Panc1 (cell line): ENCODE results near the gene PANX3. TPM values are rescaled to one million over a fixed set of nuclear protein-coding genes. Genes with fewer than 3 reads are reported as not detected.

Experiments used
- ATAC-seq: fragments of 200-7000 bp; cut with Tn5 transposase; 2 replicates; pipeline ENCODE4 v1.9.1; 2020; ENCODE audit warnings: mild to moderate bottlenecking, moderate library complexity
- BruUV-seq: library from RNA; stranded (reverse); fragments of 400-500 nt; replicated peaks from 2 replicates; lab custom pipeline; 2021; lab: Mats Ljungman, UMichigan
- CTCF ChIA-PET: fragments of 300-600 bp; sonication (Branson Sonifier 250); formaldehyde crosslinking; loops from one replicate; lab custom pipeline; 2022; ENCODE audit warnings: antibody characterized with exemption; lab: Charles Lee
- POLR2A ChIA-PET: fragments of 300-600 bp; sonication (Branson Sonifier 250); formaldehyde crosslinking; loops from one replicate; lab custom pipeline; 2022; ENCODE audit warnings: antibody characterized with exemption; lab: Charles Lee
- DNase-seq: peaks from one replicate; pipeline ENCODE4 v3.0.0-alpha.2; 2010; ENCODE audit warnings: low read depth, low spot score
- H3K27ac ChIP-seq: 2 replicates; pipeline ENCODE4 v1.5.1; 2011; ENCODE audit warnings: mild to moderate bottlenecking, low read length, inconsistent platforms
- H3K27me3 ChIP-seq: fragments of 200-500 bp; sonication (Bioruptor generic); 2 replicates; pipeline ENCODE4 v1.6.0; 2014; ENCODE audit warnings: low read length, inconsistent platforms; ENCODE audit not compliant: control insufficient read depth, insufficient read depth
- H3K36me3 ChIP-seq: fragments of 200-500 bp; sonication (Bioruptor generic); 2 replicates; pipeline ENCODE4 v1.5.1; 2014; ENCODE audit warnings: inconsistent platforms, mild to moderate bottlenecking, low read length, moderate library complexity; ENCODE audit not compliant: control insufficient read depth, insufficient read depth
- H3K4me1 ChIP-seq: 2 replicates; pipeline ENCODE4 v1.5.1; 2011; ENCODE audit warnings: inconsistent platforms, mild to moderate bottlenecking, low read length, moderate library complexity; ENCODE audit not compliant: control insufficient read depth, insufficient read depth
- H3K4me3 ChIP-seq, 2 experiments: 2 replicates each; pipeline ENCODE4 v1.5.1; 2011 to 2012; ENCODE audit warnings: low read depth in 2 of 2, low read length in 2 of 2, mild to moderate bottlenecking in 2 of 2, inconsistent platforms in 1 of 2, moderate library complexity in 1 of 2
- H3K9me3 ChIP-seq: fragments of 200-500 bp; sonication (Bioruptor generic); 2 replicates; pipeline ENCODE4 v1.5.1; 2014; ENCODE audit warnings: low read depth, mild to moderate bottlenecking, inconsistent platforms, low read length, moderate library complexity; ENCODE audit not compliant: control insufficient read depth, insufficient read depth
- CTCF ChIP-seq: fragments of 450-650 bp; IDR thresholded peaks from 2 replicates; pipeline ENCODE4 v1.5.1; 2017; ENCODE audit warnings: mild to moderate bottlenecking
- POLR2AphosphoS5 ChIP-seq: IDR thresholded peaks from 2 replicates; pipeline ENCODE4 v1.6.1; 2012; ENCODE audit warnings: mild to moderate bottlenecking, low read depth, low read length, moderate library complexity
- SIN3A ChIP-seq: IDR thresholded peaks from 2 replicates; pipeline ENCODE4 v1.6.1; 2012; ENCODE audit warnings: low read depth, mild to moderate bottlenecking, low read length, moderate library complexity, borderline replicate concordance; ENCODE audit not compliant: insufficient read depth
- TCF7L2 ChIP-seq: IDR thresholded peaks from 2 replicates; pipeline ENCODE4 v1.6.1; 2011; ENCODE audit warnings: mild to moderate bottlenecking, low read depth, low read length, inconsistent platforms
- in situ Hi-C: cut with HindIII; loops from 2 replicates; pipeline ENCODE4 v1.10.0; 2016; ENCODE audit warnings: low sequenced_read_pairs, low pct_unique_long_range_greater_than_20kb
- intact Hi-C: fragments of 100-400 bp; cut with micrococcal nuclease; formaldehyde crosslinking; loops from one replicate; pipeline ENCODE4 v1.10.0; 2022; ENCODE audit not compliant: unreplicated experiment
- total RNA-seq: library from RNA; stranded (reverse); gene quantifications from one replicate; pipeline ENCODE4 v1.2.1, GENCODE V29; 2021; ENCODE audit not compliant: unreplicated experiment
- TF ChIP-seq, protein P1 (sequence below), 2 experiments: IDR thresholded peaks; 2 replicates each; pipeline ENCODE4 v1.6.1; 2011 to 2012; ENCODE audit warnings: low read depth in 2 of 2, control low read depth in 1 of 2, low read length in 1 of 2, mild to moderate bottlenecking in 1 of 2, moderate library complexity in 1 of 2; ENCODE audit not compliant: insufficient read depth in 1 of 2

Gene PANX3
- total RNA-seq, 1 experiment from 2014 or later = not detected

DNA sequence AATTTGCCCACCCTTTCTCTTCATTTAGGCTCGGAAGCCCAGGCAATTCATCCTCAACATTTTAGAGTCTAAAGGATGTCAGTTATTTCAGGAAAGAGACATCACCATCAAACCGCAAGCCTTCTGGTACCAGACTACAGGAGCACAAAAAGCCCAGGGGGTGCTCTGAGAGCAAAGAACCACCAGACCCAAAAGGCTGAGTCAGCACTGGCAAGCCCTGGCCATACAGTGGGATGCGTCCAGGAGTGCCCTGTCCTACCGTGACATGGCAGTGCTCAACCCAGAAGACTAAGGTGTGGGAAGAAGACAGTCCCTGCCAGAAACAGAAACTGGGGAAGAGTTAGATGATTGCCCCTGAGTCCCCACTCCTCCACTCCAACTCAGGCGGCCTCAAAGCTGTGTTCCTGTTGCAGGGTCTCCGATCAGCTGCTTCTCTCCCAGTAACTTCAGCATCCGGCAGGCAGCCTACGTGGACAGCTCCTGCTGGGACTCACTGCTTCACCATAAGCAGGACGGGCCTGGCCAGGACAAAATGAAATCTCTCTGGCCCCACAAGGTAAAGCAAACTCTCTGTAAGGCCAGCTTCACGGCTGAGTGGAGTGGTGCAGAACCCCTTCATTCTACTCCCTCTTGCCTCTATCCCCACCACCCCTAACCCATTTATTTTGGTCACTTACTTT is 1.5 kb downstream of the PANX3 start:
- Histone ChIP-seq H3K36me3 (no peaks in the 10 kb centered on the region), H3K27ac (no peak overlapping the region), H3K4me3 (no peak overlapping the region), H3K9me3 (no peaks in the 10 kb centered on the region), H3K27me3 (no peaks in the 10 kb centered on the region), H3K4me1 (no peaks in the 10 kb centered on the region)
- ATAC-seq (peak; percentile 42; the same call in 1 of the 2 replicates), DNase-seq (no peak)
- ChIA-PET CTCF (no interaction called here), POLR2A (no interaction called here)
- no TSS peak for BruUV-seq
- in situ Hi-C loops (no loop called here), intact Hi-C loops (no loop called here)
- no peak for TF ChIP-seq CTCF
- no peak for TF ChIP-seq TCF7L2
- TF ChIP-seq POLR2AphosphoS5 = no peak
- TF ChIP-seq, protein P1, sequence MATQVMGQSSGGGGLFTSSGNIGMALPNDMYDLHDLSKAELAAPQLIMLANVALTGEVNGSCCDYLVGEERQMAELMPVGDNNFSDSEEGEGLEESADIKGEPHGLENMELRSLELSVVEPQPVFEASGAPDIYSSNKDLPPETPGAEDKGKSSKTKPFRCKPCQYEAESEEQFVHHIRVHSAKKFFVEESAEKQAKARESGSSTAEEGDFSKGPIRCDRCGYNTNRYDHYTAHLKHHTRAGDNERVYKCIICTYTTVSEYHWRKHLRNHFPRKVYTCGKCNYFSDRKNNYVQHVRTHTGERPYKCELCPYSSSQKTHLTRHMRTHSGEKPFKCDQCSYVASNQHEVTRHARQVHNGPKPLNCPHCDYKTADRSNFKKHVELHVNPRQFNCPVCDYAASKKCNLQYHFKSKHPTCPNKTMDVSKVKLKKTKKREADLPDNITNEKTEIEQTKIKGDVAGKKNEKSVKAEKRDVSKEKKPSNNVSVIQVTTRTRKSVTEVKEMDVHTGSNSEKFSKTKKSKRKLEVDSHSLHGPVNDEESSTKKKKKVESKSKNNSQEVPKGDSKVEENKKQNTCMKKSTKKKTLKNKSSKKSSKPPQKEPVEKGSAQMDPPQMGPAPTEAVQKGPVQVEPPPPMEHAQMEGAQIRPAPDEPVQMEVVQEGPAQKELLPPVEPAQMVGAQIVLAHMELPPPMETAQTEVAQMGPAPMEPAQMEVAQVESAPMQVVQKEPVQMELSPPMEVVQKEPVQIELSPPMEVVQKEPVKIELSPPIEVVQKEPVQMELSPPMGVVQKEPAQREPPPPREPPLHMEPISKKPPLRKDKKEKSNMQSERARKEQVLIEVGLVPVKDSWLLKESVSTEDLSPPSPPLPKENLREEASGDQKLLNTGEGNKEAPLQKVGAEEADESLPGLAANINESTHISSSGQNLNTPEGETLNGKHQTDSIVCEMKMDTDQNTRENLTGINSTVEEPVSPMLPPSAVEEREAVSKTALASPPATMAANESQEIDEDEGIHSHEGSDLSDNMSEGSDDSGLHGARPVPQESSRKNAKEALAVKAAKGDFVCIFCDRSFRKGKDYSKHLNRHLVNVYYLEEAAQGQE (IDR thresholded peaks at IDR 0.05; ENCODE audit: insufficient read depth in 1 of 2, low read depth in 2 of 2, low read length in 1 of 2) = no peak
- TF ChIP-seq SIN3A = no peak

GRCh38 chr11:124618863-124619262 is 7.6 kb downstream of the PANX3 start:
- intact Hi-C loops (no loop called here), in situ Hi-C loops (no loop called here)
- ATAC-seq = no peak
- H3K4me1 ChIP-seq = peaks cover 8% of the 10 kb centered on the region
- CTCF ChIA-PET = interaction anchor here (0.6 kb wide), 1 partner anchor 11 kb away, joined by 8 read pairs; no protein-coding TSS in a partner anchor
- no TSS peak for BruUV-seq
- no peak overlapping the region for H3K27ac ChIP-seq
- DNase-seq = no peak
- POLR2A ChIA-PET = no interaction called here
- TF ChIP-seq TCF7L2 (no peak), CTCF (no peak), SIN3A (no peak), POLR2AphosphoS5 (no peak)
- TF ChIP-seq, protein P1 (IDR thresholded peaks at IDR 0.05; ENCODE audit: insufficient read depth in 1 of 2, low read depth in 2 of 2, low read length in 1 of 2) = no peak
- peaks cover 4% of the 10 kb centered on the region; the same call in 1 of the 2 replicates for H3K27me3 ChIP-seq
- no peaks in the 10 kb centered on the region; the same call in 1 of the 2 replicates for H3K36me3 ChIP-seq
- no peaks in the 10 kb centered on the region for H3K9me3 ChIP-seq
- H3K4me3 ChIP-seq = no peak overlapping the region
